GM12865 (cell line): ENCODE measurements around the gene DHDDS.

ENCODE experiments used
- DNase-seq: peaks from one replicate; pipeline ENCODE4 v3.0.0; 2010; ENCODE audit warnings: low read depth
- H3K4me3 ChIP-seq: 2 replicates; pipeline ENCODE4 v1.5.1; 2011; ENCODE audit warnings: mild to moderate bottlenecking, low read depth, low read length, control low read depth
- CTCF ChIP-seq: IDR thresholded peaks from 2 replicates; pipeline ENCODE4 v1.5.1; 2011; ENCODE audit warnings: low read length, control low read depth, low read depth, inconsistent platforms; ENCODE audit not compliant: insufficient read depth; ENCODE audit errors: missing control alignments

DHDDS gene

DNA sequence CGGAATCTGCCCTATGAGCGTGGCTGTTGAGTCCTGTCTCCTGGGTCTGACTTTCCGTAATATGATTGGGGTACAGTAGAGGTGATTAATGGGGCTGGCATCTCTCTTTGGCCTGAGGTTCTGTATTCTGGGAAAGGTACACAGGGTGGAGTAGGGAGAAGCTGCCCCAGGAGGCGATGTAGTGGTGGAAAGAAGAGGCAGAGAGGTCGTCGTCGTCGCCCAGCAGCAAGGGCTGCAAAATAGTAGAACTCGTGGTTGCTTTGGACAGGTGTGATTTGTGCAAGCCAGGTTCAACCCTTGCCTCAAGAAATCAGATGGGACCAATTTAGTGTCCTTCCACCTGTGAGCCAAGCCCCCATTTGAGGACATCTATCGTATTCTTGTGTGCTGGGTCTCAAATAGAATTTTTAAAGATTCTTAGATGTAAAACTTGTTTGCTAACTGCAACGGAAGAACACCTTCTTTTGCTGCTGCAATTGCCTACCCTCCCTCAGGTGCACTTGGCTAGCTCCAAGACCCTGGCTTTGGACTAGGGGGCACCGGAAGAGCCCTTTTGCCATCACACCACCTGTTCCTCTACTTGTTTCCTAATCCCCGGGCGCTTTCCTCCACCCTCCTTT, 38.9 kb downstream of the DHDDS start:
- no peak for DNase-seq
- no peak for TF ChIP-seq CTCF
- peak overlapping the region; percentile 73 for H3K4me3 ChIP-seq

DNA sequence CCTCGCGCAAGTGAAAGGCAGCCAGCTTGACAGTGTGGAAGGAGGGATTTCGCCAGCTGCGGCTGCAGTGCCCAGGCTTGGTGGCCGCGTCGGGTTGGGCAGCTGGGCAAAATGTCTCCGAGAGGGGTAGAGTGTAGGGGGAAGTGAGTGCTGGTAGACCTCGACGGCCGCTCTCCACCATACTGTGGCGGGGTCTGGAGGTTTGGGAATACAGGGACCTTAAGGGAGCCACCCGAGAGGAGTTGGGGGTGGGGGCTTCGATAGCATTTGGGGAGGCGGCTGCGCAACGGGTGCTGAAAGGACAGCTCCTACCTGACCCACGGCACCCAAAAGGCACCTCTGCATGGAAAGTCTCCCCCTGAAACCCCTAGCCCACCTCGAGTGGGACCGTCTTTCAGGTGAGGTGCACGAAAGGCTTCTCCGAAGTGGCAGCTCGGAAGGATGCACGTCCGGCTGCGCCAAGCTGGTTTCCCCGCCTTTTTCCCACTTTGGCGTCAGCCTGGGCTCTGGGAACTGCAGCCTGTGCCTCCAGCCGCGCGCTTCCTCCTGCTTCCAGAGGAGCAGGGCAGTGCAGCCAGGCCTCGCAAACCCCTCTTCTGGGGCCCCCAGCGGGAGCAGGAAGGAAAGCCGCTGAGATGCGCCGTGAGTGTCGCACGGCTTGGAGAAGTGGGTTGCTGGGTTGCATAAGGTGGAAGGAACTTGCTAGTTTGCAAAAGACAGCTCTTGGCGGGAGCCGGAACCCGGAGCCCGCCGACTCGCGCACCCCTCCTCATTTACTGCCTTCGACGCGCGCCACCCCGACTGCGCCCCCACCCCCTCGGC, 39.6 kb downstream of the DHDDS start:
- peak overlapping the region; percentile 73 for H3K4me3 ChIP-seq
- TF ChIP-seq CTCF, result no peak
- DNase-seq, result peak; percentile 30

DNA sequence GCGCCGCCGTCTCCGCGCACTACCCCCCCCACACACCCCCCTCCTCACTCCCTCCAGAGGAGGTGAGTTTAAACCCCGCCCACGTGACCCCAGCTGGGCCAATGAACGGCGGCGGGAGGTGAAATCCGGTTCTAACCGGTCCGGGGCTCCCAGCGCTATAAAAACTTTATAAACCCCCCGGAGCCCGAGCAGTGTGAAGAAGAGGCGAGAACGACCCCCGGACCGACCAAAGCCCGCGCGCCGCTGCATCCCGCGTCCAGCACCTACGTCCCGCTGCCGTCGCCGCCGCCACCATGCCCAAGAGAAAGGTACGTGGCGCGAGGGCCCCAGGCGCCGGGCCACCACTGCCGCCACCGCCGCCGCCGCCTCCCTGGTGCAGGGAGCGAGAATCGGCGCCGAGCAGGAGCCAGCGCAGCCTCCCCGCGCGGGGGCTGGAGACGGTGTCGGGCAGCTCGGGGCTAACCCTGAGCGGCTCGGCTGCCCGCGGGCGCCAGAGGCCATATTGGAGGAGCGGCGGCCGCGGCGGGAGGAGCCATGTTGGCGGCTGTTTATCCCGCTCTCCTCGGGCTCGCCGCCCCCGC, 40.3 kb downstream of the DHDDS start, which contains the start of gene HMGN2:
Gene HMGN2 (plus strand): TSS at position 121 of the 581 bp plus-strand sequence. CDS start 173 bp downstream, at position 294.
- TF ChIP-seq CTCF, result no peak
- peak; percentile 93 for DNase-seq
- H3K4me3 ChIP-seq, result peak within 1 kb of the TSS; percentile 73

DNA sequence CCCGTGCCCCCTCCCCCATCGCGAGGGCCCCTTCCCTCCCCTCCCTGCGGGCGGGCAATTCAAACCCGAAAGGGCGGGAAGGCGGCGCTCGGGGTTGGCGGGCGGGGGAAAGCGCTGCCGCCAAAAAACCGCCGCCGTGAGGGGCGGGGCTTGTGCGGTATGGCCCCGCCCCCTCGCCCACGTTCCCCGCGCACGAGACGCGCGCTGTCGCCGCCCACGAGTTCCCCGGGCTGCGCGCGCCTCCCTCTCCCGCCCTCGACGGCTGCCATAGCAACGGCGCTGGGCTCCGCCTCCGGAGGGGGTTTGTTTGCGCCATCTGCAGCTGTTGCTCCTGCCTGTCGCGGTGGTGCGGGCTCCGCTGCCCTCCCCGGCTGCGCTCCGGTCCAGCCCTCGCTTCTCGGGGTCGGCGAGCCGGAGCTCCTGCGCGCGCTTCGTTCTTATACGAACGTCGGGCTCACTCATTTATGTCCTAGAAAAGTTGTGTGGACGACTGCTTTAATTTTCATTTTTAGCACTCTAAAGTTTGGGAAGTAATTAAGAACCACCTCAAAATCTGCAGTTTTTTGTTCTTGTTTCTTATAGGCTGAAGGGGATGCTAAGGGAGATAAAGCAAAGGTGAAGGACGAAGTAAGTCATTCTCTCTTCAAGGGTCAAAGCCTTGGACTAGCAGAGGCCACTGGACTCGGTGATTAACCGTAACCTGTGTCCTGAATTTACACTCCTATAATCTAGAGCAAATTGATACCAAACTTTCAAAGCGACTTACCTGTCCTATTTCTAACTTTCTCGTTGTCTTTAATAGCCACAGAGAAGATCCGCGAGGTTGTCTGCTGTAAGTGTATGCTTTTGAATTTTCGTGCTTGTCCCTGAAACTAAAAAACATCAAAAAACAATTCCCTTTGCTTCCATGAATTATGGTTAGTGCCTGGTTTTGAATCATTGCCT, 41.1 kb downstream of the DHDDS start:
- DNase-seq, result peak; percentile 96
- peak overlapping the region; percentile 73 for H3K4me3 ChIP-seq
- TF ChIP-seq CTCF, result no peak

GRCh38 chr1:26474818-26475217, 42.7 kb downstream of the DHDDS start:
- no peak overlapping the region for H3K4me3 ChIP-seq
- DNase-seq, result no peak
- no peak for TF ChIP-seq CTCF

DNA sequence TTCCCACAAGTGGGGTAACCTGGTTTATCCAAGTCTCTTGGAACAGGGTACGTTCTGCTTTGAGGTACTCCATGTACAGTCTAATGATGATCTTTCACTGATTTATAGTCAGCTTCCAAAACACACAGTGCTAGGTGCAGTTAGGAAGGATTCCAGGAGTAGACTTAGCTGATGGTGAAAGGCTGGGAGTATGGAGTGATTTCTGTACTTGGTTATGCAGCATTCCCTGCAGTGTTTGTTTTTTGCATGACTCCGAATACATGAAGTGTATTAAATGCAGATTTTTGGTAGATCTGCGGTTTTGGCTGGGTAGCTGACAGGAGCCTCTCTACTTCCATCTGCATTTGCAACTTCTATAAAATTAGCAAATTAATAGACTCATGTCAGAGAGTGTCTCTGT, 43.9 kb downstream of the DHDDS start:
- no peak for TF ChIP-seq CTCF
- no peak for DNase-seq
- H3K4me3 ChIP-seq, result no peak overlapping the region
